Amygdala (tissue), 56 donors: Measurements from ENCODE around the gene CPNE7.

ENCODE experiments used
- DNase-seq, 56 donors: peaks; one replicate each; lab custom pipeline; 2025; lab: John Stamatoyannopoulos, UW

CPNE7 gene

DNA sequence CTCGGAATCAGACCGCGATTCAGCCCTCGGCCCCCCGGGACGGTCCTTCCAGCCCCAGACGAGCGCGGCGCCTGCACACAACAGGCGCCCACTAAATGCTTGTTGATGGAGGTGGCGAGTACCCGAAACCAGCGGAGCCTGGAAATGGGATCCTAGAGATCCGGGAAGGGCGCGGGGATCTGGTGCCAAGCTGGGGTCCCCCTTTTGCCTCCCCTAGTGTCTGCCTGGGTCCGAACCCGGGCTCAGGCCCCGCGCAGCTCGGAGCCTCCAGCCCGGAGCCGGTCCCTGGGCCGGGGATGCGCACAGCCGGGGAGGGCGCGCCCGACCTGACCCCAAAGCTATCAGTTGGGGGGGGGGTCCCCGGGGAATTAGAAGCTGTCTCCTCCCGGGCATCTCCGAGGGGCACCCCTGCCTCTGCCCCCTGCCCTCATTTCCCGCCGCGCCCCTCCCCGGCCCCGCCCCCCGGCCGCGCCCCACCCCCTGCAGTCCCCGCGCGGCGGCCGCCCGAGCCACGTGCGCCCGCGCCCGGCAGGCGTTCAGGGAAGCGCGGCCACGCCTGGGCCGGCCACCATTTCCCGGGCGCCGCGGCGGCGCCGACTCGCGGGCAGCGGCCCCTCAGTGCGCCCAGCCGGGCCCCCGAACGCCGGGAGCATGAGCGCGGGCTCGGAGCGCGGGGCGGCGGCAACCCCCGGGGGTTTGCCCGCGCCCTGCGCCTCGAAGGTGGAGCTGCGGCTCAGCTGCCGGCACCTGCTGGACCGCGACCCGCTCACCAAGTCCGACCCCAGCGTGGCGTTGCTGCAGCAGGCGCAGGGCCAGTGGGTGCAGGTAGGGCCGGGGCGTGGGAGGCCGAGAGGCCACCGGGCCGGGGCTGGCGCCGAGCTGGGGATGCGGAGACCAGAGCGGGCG, at the start of gene CPNE7:
TSS of gene CPNE7 (plus strand) at position 512 of the 906 bp plus-strand sequence. CDS start at position 652, 140 bp downstream.
- no peak for DNase-seq

- no peak for DNase-seq
These were observed 46.5 kb upstream of the CPNE7 start for GRCh38 chr16:89529097-89529496.

GRCh38 chr16:89530401-89531381, 44.9 kb upstream of the CPNE7 start:
- no peak for DNase-seq

DNA sequence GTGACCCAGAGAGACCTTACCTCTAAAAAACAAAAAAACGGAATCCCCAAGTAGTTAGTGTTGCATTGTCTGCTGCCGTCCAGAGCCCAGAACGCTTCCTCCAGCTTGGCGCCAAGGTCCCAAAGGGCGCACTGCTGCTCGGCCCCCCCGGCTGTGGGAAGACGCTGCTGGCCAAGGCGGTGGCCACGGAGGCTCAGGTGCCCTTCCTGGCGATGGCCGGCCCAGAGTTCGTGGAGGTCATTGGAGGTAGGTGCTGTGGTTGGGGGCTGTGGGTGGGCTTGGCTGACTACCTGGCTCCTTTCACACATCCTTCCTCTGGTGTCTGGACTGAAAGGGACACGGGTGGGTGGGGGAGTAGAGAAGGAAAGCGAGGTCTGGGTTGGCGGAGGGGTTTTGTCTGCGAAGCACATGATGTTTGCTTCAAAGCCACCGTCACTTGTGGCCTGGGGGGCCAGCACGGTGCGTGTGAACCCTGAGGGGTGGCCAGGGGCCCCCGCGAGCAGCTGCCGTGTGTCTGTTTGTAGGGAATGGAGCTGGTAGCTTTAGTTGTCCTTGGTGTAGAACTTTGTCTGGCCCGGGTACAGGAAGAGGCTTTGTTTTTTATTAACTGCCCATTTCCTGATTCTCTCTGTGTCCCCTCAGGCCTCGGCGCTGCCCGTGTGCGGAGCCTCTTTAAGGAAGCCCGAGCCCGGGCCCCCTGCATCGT, 43.6 kb upstream of the CPNE7 start:
- DNase-seq = no peak

DNA sequence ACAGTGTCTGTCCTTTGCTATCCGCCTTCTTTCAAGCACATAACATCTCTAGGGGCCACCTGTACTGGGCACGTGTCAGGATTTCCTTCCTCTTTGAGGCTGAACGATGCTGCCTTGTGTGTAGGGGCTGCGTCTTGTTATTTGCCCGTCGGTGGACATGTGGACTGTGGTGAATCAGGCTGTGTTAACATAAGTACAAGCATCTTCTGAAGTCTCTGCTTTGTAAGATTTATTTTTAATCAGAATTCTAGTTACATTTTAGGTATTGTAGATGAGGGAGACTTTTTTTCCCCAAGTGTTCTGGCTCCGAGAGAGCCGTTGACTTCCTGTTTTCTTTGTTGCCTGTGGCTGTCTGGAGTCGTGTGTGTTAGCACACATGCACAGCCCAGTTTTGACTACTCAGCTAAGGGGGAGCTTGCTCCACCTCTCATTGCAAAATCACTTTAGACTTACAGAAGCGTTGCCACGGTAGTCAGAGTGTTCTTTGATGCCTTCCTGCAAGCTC, 41.3 kb upstream of the CPNE7 start:
- peak in 19 of 56 donors; percentile 6 to 60 (median 20) for DNase-seq

DNA sequence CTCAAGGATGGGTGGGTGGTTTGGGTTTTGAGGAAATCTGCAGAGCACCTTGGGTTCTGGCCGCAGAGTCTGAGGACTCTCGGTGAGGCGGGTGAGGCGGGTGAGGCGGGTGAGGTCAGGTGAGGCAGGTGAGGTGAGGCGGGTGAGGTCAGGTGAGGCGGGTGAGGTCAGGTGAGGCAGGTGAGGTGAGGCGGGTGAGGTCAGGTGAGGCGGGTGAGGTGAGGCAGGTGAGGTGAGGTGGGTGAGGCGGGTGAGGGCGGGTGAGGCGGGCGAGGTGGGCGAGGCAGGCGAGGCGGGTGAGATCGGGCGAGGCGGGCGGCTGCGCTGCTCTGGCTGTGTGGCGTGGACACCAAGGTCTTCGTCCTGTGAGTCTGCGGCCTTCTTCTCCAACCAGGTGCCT, 39.2 kb upstream of the CPNE7 start:
- DNase-seq = no peak

DNA sequence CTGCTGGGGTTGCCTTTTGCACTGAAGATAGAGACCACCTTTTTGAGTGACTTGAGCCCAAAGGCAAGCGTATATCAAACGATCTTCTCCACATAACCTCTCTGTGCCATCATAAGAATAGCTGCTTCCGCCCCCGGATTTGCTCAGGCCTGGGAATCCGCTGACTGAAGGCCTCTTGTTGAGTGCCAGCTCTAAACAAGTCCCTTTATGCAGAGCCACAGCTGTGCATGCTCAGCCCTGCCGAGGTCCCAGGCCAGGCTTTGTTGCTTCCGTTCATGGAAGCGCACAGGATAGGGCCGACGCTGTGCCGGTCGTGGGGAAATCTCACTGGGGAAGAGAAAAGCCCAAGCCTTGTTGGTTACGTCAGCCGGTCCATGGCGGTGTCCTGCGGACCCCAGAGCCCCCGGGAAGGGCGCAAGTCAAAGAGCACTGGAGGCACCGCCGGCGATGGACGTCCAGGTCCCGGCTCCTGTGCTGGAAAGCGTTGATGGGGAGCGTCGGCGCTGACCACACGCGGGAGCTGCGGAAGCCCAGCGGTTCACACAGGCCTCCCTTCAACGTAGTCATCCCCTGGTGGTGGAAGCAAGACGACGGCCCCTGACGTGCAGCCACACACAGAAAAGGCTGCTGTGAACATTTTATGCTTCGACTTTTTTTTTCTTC, 38.5 kb upstream of the CPNE7 start:
- DNase-seq = peak in 51 of 56 donors; percentile 15 to 87 (median 55)

- peak in 12 of 56 donors; percentile 9 to 58 (median 26) for DNase-seq
These were observed 38.0 kb upstream of the CPNE7 start for GRCh38 chr16:89537549-89537925.

GRCh38 chr16:89538286-89538685, 37.3 kb upstream of the CPNE7 start:
- no peak for DNase-seq

GRCh38 chr16:89540557-89540956, 35.0 kb upstream of the CPNE7 start:
- no peak for DNase-seq

DNA sequence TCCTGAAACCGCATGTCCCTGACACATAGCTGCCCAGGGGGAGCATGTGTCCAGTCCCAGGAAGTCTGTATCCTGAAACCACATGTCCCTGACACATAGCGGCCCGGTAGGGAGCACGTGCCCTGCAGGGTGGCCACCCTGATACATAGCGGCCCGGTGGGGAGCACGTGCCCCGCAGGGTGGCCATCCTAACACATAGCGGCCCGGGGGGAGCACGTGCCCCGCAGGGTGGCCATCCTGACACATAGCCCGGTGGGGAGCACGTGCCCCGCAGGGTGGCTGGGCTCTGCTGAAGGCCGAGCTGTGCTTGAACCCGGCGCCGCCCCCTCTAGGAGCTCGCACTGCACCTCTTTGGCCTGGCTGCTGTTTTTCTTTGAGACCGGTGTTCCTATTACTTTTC, 33.8 kb upstream of the CPNE7 start:
- no peak for DNase-seq

GRCh38 chr16:89544113-89544512, 31.4 kb upstream of the CPNE7 start:
- no peak for DNase-seq

DNA sequence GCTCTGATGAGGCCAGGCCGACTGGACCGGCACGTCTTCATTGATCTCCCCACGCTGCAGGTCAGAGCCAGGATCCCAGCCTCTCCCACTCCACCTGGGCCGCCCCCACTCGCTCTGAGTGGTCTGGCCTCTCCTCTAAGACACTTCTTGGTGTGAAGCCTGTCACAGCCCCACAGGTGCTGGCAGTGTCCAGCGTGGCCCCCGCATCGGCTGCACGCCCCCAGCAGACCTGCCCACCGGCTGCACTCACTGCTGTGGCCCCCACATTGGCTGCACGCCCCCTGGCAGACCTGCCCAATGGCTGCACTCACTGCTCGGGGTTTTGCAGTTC, 30.9 kb upstream of the CPNE7 start:
- no peak for DNase-seq

DNA sequence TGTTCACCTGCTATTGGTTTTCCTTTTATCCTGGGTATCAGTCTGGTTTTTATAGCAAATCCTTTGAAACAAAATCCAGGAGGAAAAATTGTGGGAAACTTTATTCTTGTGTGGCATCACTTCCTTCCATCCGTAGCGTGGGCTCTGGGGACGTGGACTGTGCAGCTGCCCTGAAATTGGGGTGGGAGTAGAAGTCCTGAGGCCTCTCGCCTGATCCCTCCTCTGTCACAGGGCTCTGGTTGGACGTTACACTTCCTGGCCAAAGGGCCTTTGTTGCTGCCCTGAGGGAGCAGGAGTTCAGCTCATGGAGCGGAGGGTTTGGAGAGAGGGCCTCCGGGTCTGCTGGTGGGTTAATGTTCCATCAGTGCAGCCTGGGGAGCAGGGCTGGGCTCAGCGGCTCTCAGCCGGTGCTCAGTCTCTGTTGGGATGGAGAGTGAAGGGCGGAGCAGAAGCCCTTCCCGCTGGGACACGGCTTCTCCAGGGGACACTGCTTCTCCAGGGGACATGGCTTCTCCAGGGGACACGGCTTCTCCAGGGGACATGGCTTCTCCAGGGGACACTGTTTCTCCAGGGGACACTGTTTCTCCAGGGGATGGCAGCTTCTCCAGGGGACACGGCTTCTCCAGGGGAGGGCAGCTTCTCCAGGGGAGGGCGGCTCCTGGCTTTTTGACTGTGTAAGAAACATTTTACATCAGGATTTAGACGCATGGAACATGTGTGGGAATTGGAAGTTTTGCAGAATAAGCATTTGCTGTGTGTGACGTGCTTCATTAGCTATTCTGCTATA, 30.3 kb upstream of the CPNE7 start:
- DNase-seq = no peak

DNA sequence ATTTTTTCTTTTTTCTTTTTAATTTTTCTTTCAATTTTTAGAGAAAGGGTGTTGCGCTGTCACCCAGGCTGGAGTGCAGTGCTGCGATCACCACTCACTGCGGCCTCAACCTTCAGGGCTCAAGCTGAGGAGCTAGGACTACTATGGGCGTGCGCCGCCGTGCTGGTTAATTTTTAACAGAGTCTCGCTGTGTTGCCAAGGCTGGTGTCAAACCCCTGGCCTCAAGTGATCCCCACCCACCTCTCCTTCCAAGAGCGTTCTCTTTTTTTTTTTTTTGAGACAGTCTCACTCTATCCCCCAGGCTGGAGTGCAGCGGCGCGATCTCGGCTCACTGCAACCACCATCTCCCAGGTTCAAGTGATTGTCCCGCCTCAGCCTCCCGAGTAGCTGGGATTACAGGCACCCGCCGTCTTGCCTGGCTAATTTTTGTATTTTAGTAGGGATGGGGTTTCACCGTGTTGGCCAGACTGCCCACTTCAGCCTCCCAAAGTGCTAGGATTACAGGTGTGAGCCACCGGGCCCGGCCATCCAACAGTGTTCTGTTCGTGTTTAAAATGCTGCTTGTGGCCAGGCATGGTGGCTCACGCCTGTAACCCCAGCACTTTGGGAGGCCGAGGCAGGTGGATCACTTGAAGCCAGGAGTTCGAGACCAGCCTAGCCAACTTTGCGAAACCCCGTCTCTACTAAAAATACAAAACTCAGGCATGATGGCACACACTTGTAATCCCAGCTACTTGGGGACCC, 29.6 kb upstream of the CPNE7 start:
- no peak for DNase-seq

- no peak for DNase-seq
These were observed 28.8 kb upstream of the CPNE7 start for GRCh38 chr16:89546781-89547180.

- DNase-seq = no peak
These were observed 28.3 kb upstream of the CPNE7 start for GRCh38 chr16:89547291-89547690.

- DNase-seq = no peak
These were observed 27.7 kb upstream of the CPNE7 start for GRCh38 chr16:89547860-89548259.
